EH (cell line): Measurements from ENCODE around the gene MSRB1.

Experiments
- DNase-seq: peaks from one replicate; pipeline ENCODE4 v3.0.0-alpha.2; 2015; ENCODE audit warnings: low read depth

MSRB1 gene

GRCh38 chr16:1895949-1896675, 46.9 kb downstream of the MSRB1 start:
- DNase-seq: no peak

GRCh38 chr16:1895068-1895467, 47.9 kb downstream of the MSRB1 start:
- no peak for DNase-seq

- no peak for DNase-seq
Measured at GRCh38 chr16:1890708-1891050, 52.3 kb downstream of the MSRB1 start.

GRCh38 chr16:1890024-1890707, 52.8 kb downstream of the MSRB1 start:
- DNase-seq: no peak
